ENCODE measurements around the gene FBXO9. TPM values are rescaled to one million over a fixed set of nuclear protein-coding genes. Genes with fewer than 3 reads are reported as not detected.

Gene FBXO9
- total RNA-seq, 1 experiment from 2014 or later = 111 TPM

GRCh38 chr6:53112871-53113270 lies 47.7 kb downstream of the FBXO9 start:
- ChIA-PET CTCF (no interaction called here), POLR2A (interaction anchor here (1.6 kb wide), 1 partner anchor 22 kb away, joined by 6 read pairs; no protein-coding TSS in a partner anchor)
- Histone ChIP-seq H3K9me3 (peaks cover 9% of the 10 kb centered on the region; the same call in 1 of the 2 replicates), H3K4me1 (peaks cover 38% of the 10 kb centered on the region), H3K27me3 (replicated peaks; ENCODE audit: control insufficient read depth, insufficient read depth, low read length) (no peaks in the 10 kb centered on the region), H3K36me3 (ENCODE audit: control insufficient read depth, insufficient read depth, low read length) (no peaks in the 10 kb centered on the region), H3K4me3 (ENCODE audit: low read depth, low read length) (no peak overlapping the region)
- Mint-ChIP-seq H3K36me3 (ENCODE audit: insufficient read depth, unreplicated experiment) (no peaks in the 10 kb centered on the region), H3K4me3 (ENCODE audit: unreplicated experiment) (no peak overlapping the region), H3K9me3 (ENCODE audit: unreplicated experiment) (peaks cover 14% of the 10 kb centered on the region), H3K27me3 (ENCODE audit: insufficient read depth, unreplicated experiment) (no peaks in the 10 kb centered on the region), H3K27ac (ENCODE audit: unreplicated experiment) (peak overlapping the region; percentile 79), H3K4me1 (ENCODE audit: low read depth, unreplicated experiment) (peaks cover 32% of the 10 kb centered on the region)
- no TSS peak for BruUV-seq (replicated peaks)
- no peak for DNase-seq
- no peak for TF ChIP-seq CTCF (IDR thresholded peaks at IDR 0.05; ENCODE audit: insufficient read depth in 1 of 2, low read depth in 1 of 2, low read length in 1 of 2, severe bottlenecking in 1 of 2, unreplicated experiment in 1 of 2)
- intact Hi-C loops (cut with micrococcal nuclease; ENCODE audit: unreplicated experiment) = loop anchor here (2.0 to 5.0 kb wide), 2 partner anchors 22 to 34 kb away; partner anchors contain the start of gene GCM1

GRCh38 chr6:53113742-53114141 lies 48.5 kb downstream of the FBXO9 start:
- H3K27me3 ChIP-seq (replicated peaks; ENCODE audit: control insufficient read depth, insufficient read depth, low read length) = no peaks in the 10 kb centered on the region
- no peaks in the 10 kb centered on the region for H3K36me3 ChIP-seq (ENCODE audit: control insufficient read depth, insufficient read depth, low read length)
- Mint-ChIP-seq H3K27ac (ENCODE audit: unreplicated experiment) (peak overlapping the region; percentile 79), H3K36me3 (ENCODE audit: insufficient read depth, unreplicated experiment) (no peaks in the 10 kb centered on the region), H3K9me3 (ENCODE audit: unreplicated experiment) (peaks cover 14% of the 10 kb centered on the region), H3K4me1 (ENCODE audit: low read depth, unreplicated experiment) (peaks cover 32% of the 10 kb centered on the region), H3K4me3 (ENCODE audit: unreplicated experiment) (no peak overlapping the region), H3K27me3 (ENCODE audit: insufficient read depth, unreplicated experiment) (no peaks in the 10 kb centered on the region)
- no peak for TF ChIP-seq CTCF (IDR thresholded peaks at IDR 0.05; ENCODE audit: insufficient read depth in 1 of 2, low read depth in 1 of 2, low read length in 1 of 2, severe bottlenecking in 1 of 2, unreplicated experiment in 1 of 2)
- H3K4me1 ChIP-seq = peaks cover 38% of the 10 kb centered on the region
- no peak overlapping the region for H3K4me3 ChIP-seq (ENCODE audit: low read depth, low read length)
- ChIA-PET POLR2A (no interaction called here), CTCF (interaction anchor here (0.9 to 1.1 kb wide), 2 partner anchors 10 to 21 kb away, joined by 3 read pairs; no protein-coding TSS in a partner anchor)
- DNase-seq = no peak
- no TSS peak for BruUV-seq (replicated peaks)
- intact Hi-C loops (cut with micrococcal nuclease; ENCODE audit: unreplicated experiment) = loop anchor here (2.0 to 5.0 kb wide), 2 partner anchors 21 to 34 kb away; partner anchors contain the start of gene GCM1
- H3K9me3 ChIP-seq = peaks cover 9% of the 10 kb centered on the region; the same call in 1 of the 2 replicates

- TF ChIP-seq CTCF (IDR thresholded peaks at IDR 0.05; ENCODE audit: insufficient read depth in 1 of 2, low read depth in 1 of 2, low read length in 1 of 2, severe bottlenecking in 1 of 2, unreplicated experiment in 1 of 2) = no peak
- H3K9me3 ChIP-seq = peaks cover 9% of the 10 kb centered on the region; the same call in 1 of the 2 replicates
- intact Hi-C loops (cut with micrococcal nuclease; ENCODE audit: unreplicated experiment) = no loop called here
- ChIA-PET CTCF (no interaction called here), POLR2A (no interaction called here)
- Mint-ChIP-seq H3K4me1 (ENCODE audit: low read depth, unreplicated experiment) (peaks cover 38% of the 10 kb centered on the region), H3K9me3 (ENCODE audit: unreplicated experiment) (peaks cover 14% of the 10 kb centered on the region), H3K36me3 (ENCODE audit: insufficient read depth, unreplicated experiment) (no peaks in the 10 kb centered on the region), H3K4me3 (ENCODE audit: unreplicated experiment) (no peak overlapping the region), H3K27me3 (ENCODE audit: insufficient read depth, unreplicated experiment) (no peaks in the 10 kb centered on the region), H3K27ac (ENCODE audit: unreplicated experiment) (peak overlapping the region; percentile 43)
- peaks cover 43% of the 10 kb centered on the region for H3K4me1 ChIP-seq
- no TSS peak for BruUV-seq (replicated peaks)
- H3K4me3 ChIP-seq (ENCODE audit: low read depth, low read length) = no peak overlapping the region
- no peaks in the 10 kb centered on the region for H3K36me3 ChIP-seq (ENCODE audit: control insufficient read depth, insufficient read depth, low read length)
- H3K27me3 ChIP-seq (replicated peaks; ENCODE audit: control insufficient read depth, insufficient read depth, low read length) = no peaks in the 10 kb centered on the region
- no peak for DNase-seq
These were observed 49.9 kb downstream of the FBXO9 start for GRCh38 chr6:53115113-53115512.
